SK-N-SH (cell line): ENCODE measurements around the gene BRCA1.

ENCODE experiments used
- CTCF ChIP-seq: fragments of 200-600 bp; sonication (generic); IDR thresholded peaks from 2 replicates; pipeline ENCODE4 v1.6.1; 2017; ENCODE audit warnings: antibody characterized with exemption, mild to moderate bottlenecking, moderate library complexity
- ELF1 ChIP-seq: IDR thresholded peaks from 2 replicates; pipeline ENCODE4 v1.4.0; 2012
- EZH2phosphoT487 ChIP-seq: fragments of 200-600 bp; sonication (generic); IDR thresholded peaks from 2 replicates; pipeline ENCODE4 v1.6.1; 2017; ENCODE audit warnings: low read depth, mixed run types, mild to moderate bottlenecking, antibody characterized with exemption, moderate library complexity, borderline replicate concordance
- PBX3 ChIP-seq: IDR thresholded peaks from 2 replicates; pipeline ENCODE4; 2012
- RAD21 ChIP-seq: IDR thresholded peaks from 2 replicates; pipeline ENCODE4 v1.6.1; 2012; ENCODE audit warnings: mild to moderate bottlenecking, low read length
- RFX5 ChIP-seq: IDR thresholded peaks from 2 replicates; pipeline ENCODE4 v1.6.1; 2012; ENCODE audit warnings: mild to moderate bottlenecking, improper control_type of control experiment, low read length
- TEAD4 ChIP-seq: IDR thresholded peaks from 2 replicates; pipeline ENCODE4 v1.4.0; 2012; ENCODE audit warnings: mild to moderate bottlenecking, borderline replicate concordance; ENCODE audit not compliant: insufficient read depth
- TF ChIP-seq, protein P1 (sequence below): IDR thresholded peaks from 2 replicates; pipeline ENCODE4 v1.6.1; 2012; ENCODE audit warnings: mild to moderate bottlenecking, low read depth, low read length, moderate library complexity

- TF ChIP-seq CTCF (no peak; the same call in 1 of the 2 replicates), PBX3 (peak; percentile 99), RFX5 (0 out of 2 replicates have a peak, but pooled peaks have one; percentile 42), TEAD4 (no peak), EZH2phosphoT487 (no peak), ELF1 (no peak), RAD21 (no peak)
- TF ChIP-seq, protein P1, sequence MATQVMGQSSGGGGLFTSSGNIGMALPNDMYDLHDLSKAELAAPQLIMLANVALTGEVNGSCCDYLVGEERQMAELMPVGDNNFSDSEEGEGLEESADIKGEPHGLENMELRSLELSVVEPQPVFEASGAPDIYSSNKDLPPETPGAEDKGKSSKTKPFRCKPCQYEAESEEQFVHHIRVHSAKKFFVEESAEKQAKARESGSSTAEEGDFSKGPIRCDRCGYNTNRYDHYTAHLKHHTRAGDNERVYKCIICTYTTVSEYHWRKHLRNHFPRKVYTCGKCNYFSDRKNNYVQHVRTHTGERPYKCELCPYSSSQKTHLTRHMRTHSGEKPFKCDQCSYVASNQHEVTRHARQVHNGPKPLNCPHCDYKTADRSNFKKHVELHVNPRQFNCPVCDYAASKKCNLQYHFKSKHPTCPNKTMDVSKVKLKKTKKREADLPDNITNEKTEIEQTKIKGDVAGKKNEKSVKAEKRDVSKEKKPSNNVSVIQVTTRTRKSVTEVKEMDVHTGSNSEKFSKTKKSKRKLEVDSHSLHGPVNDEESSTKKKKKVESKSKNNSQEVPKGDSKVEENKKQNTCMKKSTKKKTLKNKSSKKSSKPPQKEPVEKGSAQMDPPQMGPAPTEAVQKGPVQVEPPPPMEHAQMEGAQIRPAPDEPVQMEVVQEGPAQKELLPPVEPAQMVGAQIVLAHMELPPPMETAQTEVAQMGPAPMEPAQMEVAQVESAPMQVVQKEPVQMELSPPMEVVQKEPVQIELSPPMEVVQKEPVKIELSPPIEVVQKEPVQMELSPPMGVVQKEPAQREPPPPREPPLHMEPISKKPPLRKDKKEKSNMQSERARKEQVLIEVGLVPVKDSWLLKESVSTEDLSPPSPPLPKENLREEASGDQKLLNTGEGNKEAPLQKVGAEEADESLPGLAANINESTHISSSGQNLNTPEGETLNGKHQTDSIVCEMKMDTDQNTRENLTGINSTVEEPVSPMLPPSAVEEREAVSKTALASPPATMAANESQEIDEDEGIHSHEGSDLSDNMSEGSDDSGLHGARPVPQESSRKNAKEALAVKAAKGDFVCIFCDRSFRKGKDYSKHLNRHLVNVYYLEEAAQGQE: no peak
These were observed 45.8 kb upstream of the BRCA1 start, which contains the start of gene NBR1 for GRCh38 chr17:43170766-43171585.
